ENCODE measurements around the gene LRRN2. TPM values are rescaled to one million over a fixed set of nuclear protein-coding genes. Genes with fewer than 3 reads are reported as not detected.

LRRN2 gene
- polyA plus RNA-seq, 4 donors, result 11.1 to 26.3 (median 12.5) TPM

DNA sequence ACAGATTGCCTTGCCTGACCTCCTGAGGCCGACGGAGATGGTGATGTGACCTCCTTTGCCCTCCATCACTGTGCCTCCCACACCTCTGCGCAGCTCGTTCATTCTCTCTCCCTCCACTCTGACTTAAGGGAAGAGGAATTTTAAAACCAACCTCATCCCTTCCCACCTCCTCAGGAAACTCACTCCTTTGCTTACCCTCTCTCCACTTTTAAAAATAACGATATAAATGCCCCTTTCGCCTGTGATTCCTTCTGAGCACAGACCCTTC lies 21.2 kb downstream of the LRRN2 start:
- DNase-seq (ENCODE audit: low read depth in 4 of 4, low spot score in 3 of 4), result no peak

GRCh38 chr1:204663644-204664383 lies 21.7 kb downstream of the LRRN2 start:
- DNase-seq (ENCODE audit: low read depth in 4 of 4, low spot score in 3 of 4), result no peak

GRCh38 chr1:204662530-204662929 lies 23.0 kb downstream of the LRRN2 start:
- no peak for DNase-seq (ENCODE audit: low read depth in 4 of 4, low spot score in 3 of 4)

DNA sequence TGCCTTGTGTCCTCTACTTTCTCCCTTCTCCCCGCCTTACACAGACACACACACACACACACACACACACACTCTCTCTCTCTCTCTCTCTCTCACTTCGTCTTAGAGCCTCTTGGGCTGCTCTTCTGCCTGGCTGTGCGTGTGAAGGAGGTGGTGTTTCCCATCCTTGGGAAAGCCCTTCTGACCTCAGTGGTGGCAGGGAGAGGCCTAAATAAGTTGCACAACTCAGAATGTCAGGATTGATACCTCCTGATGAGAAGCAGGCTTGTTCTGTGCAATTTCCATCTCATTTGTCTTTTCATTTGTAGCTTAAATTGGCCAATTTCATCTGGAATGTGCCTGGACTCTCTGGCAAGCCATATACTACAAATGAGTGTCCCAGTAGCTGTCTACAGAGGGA lies 25.0 kb downstream of the LRRN2 start:
- no peak for DNase-seq (ENCODE audit: low read depth in 4 of 4, low spot score in 3 of 4)

DNA sequence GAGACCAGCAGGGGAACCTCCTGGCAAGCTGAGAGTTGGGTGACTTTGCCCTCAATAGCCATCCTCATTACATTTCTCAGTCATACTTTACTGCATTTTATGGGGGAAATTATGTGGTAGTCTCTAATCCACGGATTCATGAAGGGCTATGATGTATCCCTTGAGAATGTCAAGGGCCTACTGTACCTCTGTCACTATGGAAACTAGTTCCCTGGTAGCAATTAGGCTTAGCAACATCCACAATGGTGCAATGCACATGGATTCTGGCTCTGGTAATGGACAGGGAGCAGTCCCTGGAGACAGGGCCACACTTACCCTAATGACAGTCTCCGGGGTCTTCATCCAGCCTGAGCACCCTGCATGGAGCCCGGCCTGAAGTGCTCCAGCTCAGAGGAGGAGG lies 26.5 kb downstream of the LRRN2 start:
- no peak for DNase-seq (ENCODE audit: low read depth in 4 of 4, low spot score in 3 of 4)

DNA sequence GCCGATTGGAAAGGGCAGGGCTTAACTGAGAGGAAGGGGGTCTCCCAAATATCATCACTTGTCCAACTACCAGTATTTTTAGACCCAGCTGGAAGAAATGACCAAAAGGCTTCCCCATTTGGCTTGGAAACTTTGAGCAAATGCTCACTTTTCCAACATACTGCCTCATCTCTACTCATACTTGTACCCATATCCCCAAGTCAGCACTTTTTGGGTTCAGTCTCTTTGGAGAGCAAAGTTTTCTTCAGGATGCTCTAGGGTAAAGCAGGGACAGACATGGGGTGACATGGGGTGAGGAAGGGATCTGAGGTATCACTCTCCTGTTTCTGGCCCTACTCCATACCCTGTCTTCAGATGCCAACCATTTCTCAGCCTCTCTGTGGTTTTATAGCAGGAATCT lies 27.2 kb downstream of the LRRN2 start:
- DNase-seq (ENCODE audit: low read depth in 4 of 4, low spot score in 3 of 4), result no peak

- no peak for DNase-seq (ENCODE audit: low read depth in 4 of 4, low spot score in 3 of 4)
Observed at GRCh38 chr1:204653590-204654340, 31.8 kb downstream of the LRRN2 start.

- no peak for DNase-seq (ENCODE audit: low read depth in 4 of 4, low spot score in 3 of 4)
Observed at GRCh38 chr1:204652497-204652896, 33.0 kb downstream of the LRRN2 start.

DNA sequence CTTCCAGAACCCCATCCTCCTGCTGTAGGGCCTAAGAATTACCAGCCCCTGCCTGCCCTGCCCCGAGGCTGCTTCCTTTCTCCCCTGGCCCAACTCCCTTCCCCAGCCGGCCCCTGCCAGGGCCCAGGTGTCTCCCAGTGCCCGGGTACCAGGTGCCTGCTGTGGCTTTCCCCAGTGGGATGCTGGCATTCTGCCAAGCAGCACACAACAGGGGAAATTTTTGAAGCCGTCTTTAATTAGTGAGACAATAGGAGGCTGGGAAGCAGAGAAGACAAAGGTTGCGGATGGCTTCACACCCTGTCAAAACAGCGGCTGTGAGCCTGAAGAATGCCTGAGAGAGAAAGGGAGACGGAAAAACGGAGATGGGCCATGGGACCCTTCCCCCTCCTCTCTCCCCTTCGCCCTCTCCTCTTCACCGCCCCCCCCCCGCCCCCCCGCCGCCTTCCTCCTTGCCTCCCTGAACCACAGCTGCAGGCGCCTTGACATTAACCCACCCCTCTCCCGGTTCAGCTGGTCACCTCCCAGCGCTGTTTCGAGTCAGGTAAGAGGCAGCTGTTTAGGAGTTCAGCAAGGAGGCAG lies 33.6 kb downstream of the LRRN2 start:
- DNase-seq (ENCODE audit: low read depth in 4 of 4, low spot score in 3 of 4), result peak in 1 of 4 donors; percentile 32

DNA sequence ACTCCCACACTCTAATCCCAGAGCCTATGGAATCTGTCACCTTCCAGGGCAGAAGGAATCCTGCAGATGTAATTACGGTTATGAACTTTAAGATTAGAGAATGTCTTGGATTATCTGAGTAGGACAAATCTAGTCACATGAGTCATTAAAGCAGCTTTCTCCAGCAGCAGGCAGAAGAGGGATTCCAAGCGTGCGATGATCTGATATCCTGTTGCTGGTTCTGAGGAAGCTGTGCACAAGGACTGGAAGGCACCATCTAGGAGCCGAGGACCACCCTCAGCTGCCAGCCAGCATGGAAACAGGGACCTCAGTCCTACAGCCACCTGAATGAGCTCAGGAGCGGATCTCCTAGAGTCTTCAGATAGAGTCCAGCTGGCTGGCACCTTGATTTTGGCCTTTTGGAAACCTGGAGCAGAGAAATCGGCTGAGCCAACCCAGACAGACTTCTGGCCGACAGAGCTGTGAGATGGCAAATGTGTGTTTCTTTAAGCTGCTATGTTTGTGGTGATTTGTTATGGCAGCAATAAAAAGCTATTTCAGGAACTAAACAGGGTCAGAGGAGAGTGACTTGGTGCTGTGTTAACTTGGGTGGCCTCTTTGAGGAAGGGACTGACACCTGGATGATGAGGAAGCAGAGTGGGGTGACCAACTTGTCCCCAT lies 34.5 kb downstream of the LRRN2 start:
- DNase-seq (ENCODE audit: low read depth in 4 of 4, low spot score in 3 of 4), result no peak

- DNase-seq (ENCODE audit: low read depth in 4 of 4, low spot score in 3 of 4), result no peak
Observed at GRCh38 chr1:204649721-204650521, 35.6 kb downstream of the LRRN2 start.

- no peak for DNase-seq (ENCODE audit: low read depth in 4 of 4, low spot score in 3 of 4)
Observed at GRCh38 chr1:204648576-204648975, 37.0 kb downstream of the LRRN2 start.

DNA sequence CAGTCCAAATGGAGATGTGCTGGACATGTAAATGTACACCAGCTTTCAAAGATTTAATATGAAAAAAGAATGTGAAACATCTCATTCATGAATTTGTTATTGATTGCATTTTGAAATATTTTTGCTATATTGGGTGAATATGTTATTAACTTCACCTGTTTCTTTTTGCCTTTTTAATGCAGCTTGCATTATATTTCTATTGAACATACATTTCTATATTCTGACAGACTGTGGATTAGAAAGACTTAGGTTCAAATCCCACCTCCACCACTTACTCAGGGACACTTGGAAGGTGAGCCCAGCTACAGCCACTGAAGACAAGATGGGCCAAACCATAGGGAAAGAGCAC lies 37.8 kb downstream of the LRRN2 start:
- no peak for DNase-seq (ENCODE audit: low read depth in 4 of 4, low spot score in 3 of 4)

DNA sequence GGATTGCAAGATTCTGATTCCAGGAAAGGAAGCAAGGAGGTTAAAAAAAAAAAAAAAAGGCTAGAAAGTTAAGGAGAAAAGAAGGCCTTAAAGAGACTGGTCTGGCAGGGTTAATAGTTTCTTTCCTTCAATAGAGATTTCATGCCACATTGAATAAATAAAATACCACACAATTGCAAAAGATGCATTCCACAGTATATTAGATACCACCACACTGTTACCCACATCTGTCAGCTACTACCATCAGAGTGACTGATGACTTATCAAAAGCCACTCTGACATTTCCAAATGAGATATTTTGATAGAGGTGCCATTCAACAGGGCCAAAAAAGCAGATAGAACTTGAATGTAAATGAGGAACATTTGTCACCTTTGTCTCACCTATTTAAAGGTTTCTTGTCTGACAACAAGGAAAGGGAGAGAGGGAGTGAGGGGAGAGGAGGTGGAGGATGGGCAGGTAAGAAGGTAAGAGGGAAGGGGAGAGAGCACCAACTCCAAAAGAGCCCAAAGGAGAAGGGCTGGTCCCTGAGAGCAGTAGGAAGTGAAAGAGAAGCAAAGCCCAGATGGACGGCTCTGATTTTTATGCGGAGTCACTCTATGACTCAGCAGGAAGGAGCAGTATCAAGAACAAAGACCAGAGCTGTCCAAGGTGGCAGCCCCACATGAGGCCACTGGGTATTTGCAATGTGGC lies 38.3 kb downstream of the LRRN2 start:
- peak in 3 of 4 donors; percentile 47 to 50 (median 49) for DNase-seq (ENCODE audit: low read depth in 4 of 4, low spot score in 3 of 4)

GRCh38 chr1:204645666-204646065 lies 39.9 kb downstream of the LRRN2 start:
- DNase-seq (ENCODE audit: low read depth in 4 of 4, low spot score in 3 of 4), result no peak

DNA sequence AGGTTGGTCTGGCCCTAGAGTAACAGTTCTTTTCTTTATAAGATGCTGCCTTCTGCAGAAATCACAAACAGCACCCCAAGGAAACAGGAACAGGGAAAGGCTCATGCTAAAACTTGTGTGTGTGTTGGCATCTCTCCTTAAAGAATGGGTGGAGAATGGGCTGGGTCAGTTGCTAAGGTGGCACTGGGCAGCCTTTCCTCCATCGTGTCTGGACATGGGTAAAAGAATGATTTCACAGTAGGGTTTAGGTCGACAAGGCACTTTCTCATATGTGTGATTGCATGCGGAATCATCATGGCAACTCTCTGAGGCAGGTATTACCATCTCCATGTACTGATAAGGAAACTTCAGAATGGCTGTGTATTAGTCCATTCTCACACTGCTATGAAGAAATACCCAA lies 40.3 kb downstream of the LRRN2 start:
- DNase-seq (ENCODE audit: low read depth in 4 of 4, low spot score in 3 of 4), result no peak

GRCh38 chr1:204643503-204643902 lies 42.0 kb downstream of the LRRN2 start:
- no peak for DNase-seq (ENCODE audit: low read depth in 4 of 4, low spot score in 3 of 4)

DNA sequence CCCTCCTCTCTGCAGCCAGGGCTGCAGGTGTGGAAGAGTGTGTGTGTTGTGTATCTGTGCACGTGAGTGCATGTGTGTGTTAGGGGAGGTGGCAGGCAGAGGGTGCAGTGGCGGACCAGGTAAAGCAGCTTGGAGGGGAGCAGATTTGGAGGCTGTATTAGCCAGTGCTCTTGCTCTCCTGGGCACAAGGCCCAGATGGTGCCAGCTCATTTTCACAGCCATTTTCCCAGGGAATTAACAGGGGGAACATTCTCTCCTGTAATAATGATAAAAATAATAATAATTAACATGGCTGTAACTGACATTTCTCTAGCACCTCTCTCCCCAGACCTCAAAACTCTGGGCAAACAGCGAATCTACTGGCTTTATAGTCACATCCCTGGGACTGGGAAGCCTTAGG lies 43.6 kb downstream of the LRRN2 start:
- no peak for DNase-seq (ENCODE audit: low read depth in 4 of 4, low spot score in 3 of 4)

DNA sequence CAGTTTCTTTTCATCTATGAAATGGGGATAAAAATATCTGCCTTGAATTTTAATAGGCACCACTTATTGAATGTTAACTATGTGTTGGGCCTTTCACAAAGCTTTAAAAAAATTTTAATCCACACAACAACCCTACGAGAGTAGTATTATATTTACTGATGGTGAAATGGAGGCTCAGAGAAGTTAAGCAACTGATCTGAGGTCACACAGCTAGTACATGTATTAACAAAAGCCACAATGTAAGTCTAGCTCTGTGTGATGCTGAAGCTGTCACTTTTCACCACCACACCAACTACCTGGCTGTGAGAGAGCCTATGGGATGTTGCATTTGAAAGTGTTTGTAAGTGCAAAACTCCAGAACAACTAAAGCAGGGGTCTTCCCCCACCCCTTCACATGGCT lies 44.1 kb downstream of the LRRN2 start:
- no peak for DNase-seq (ENCODE audit: low read depth in 4 of 4, low spot score in 3 of 4)

DNA sequence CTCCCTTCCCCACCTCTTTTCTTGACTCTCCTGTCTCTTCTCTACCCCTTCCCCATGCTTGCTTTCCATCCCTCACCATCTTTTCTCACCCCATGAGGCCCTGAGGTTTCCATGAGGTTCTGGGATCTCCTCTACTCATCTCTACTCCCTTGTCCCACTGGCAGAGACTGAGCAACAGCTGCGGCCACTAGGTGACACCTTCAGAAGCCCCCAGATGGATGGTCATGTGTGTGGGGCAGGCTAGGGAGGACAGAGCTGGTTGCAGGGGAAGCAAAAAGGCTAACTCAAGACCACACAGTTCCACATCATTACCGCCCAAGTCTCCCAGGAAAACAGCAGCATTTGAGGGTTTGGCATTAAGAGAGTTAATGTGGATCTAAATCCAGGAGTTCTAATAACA lies 45.0 kb downstream of the LRRN2 start:
- no peak for DNase-seq (ENCODE audit: low read depth in 4 of 4, low spot score in 3 of 4)

Data from left renal pelvis (tissue), 4 donors.